Muscle layer of colon (tissue), 2 donors: ENCODE results near the gene SLAMF1.
"Not testable (repeated sequence)": the region's sequence is repeated elsewhere in the genome, so short reads cannot be mapped to it uniquely, and the experiment has no call there.

Experiments used
- H3K27ac ChIP-seq: one replicate; pipeline ENCODE4 v1.7.0; 2013; ENCODE audit warnings: low read depth, mild to moderate bottlenecking, low read length, moderate library complexity
- H3K27me3 ChIP-seq, 2 donors: one replicate each; pipeline ENCODE4 v1.7.0; 2013; ENCODE audit warnings: low read length in 2 of 2, mild to moderate bottlenecking in 2 of 2; ENCODE audit not compliant: insufficient read depth in 2 of 2, control insufficient read depth in 1 of 2
- H3K36me3 ChIP-seq: one replicate; pipeline ENCODE4 v1.7.0; 2013; ENCODE audit warnings: mild to moderate bottlenecking, low read length; ENCODE audit not compliant: insufficient read depth
- H3K4me1 ChIP-seq: one replicate; pipeline ENCODE4 v1.7.0; 2013; ENCODE audit warnings: mild to moderate bottlenecking, low read length; ENCODE audit not compliant: insufficient read depth
- H3K4me3 ChIP-seq, 2 donors: one replicate each; pipeline ENCODE4 v1.7.0; 2013; ENCODE audit warnings: low read length in 2 of 2, low read depth in 1 of 2, mild to moderate bottlenecking in 1 of 2, moderate library complexity in 1 of 2
- H3K9ac ChIP-seq: one replicate; pipeline ENCODE4 v1.7.0; 2013; ENCODE audit warnings: low read length
- H3K9me3 ChIP-seq: one replicate; pipeline ENCODE4 v1.7.0; 2013; ENCODE audit warnings: mild to moderate bottlenecking, low read length
- donor health status: abdominal sarcoma.
- donor health status: Adenocarcinoma of cecum.

The SLAMF1 gene

DNA sequence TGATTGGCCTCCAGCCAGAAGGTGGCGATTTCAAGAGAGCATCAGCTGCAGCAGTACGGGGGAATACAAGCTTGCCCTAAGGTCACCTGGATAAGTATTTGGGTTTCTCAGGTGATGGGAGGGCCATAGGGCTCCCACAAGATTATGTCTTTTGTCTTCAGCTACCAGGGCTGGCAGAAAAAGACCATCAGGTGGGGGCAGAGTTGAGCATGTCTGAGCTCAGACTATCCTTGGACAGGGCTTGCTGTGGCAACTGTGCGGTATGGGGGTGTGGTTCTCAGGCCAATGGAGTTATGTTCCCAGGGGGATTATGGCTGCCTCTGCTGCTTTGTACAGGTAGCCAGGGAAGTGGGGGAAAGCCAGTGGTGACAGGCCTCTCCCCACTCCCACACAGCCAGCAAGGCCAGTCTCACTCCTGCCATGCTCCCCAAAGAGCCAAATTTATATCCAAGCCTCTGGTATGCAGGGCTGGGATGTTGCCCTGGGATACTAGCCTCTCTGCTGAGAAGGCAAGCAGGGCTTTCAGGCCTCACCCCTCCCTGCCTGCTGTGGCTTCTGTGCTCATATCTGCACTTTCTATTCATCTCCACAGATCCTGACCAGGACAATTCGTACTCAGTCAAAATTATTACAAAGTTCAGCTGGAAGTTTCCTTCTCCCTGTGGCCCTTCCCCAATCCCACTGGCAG is 40.9 kb downstream of the SLAMF1 start:
- H3K9me3 ChIP-seq = no peaks in the 10 kb centered on the region
- no peak overlapping the region for H3K27ac ChIP-seq
- no peak overlapping the region for H3K4me3 ChIP-seq

GRCh38 chr1:160605205-160605604 is 41.6 kb downstream of the SLAMF1 start:
- H3K27ac ChIP-seq = no peak overlapping the region
- no peak overlapping the region for H3K9ac ChIP-seq
- H3K4me1 ChIP-seq = no peaks in the 10 kb centered on the region
- no peak overlapping the region for H3K4me3 ChIP-seq
- no peaks in the 10 kb centered on the region for H3K9me3 ChIP-seq
- H3K36me3 ChIP-seq = no peaks in the 10 kb centered on the region
- no peaks in the 10 kb centered on the region for H3K27me3 ChIP-seq

More for the DNA sequence above, 40.9 kb downstream of the SLAMF1 start:
- Histone ChIP-seq H3K27me3 (no peaks in the 10 kb centered on the region), H3K4me1 (no peaks in the 10 kb centered on the region), H3K9ac (no peak overlapping the region), H3K36me3 (no peaks in the 10 kb centered on the region)

DNA sequence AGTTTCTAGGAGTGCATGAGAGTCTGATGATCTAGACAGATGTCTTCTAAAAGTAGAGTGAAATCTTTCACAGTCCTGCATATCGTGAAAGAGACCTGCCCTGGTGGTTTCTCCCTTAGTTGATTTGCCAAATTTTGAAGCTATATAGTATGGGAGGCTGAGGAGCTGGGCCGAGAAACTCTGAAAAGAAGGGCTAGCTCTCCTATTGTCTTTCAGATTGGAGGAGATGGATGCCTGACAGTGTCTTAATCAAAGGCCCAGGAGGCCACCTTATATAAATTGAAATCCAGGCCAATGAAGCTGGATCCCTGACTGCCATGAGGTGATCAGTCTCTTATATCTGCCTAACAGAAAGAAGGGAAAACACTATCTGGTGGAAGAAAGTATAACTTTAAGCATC is 49.1 kb downstream of the SLAMF1 start:
- Histone ChIP-seq H3K36me3 (no peaks in the 10 kb centered on the region), H3K9ac (no peak overlapping the region), H3K4me1 (no peaks in the 10 kb centered on the region)

DNA sequence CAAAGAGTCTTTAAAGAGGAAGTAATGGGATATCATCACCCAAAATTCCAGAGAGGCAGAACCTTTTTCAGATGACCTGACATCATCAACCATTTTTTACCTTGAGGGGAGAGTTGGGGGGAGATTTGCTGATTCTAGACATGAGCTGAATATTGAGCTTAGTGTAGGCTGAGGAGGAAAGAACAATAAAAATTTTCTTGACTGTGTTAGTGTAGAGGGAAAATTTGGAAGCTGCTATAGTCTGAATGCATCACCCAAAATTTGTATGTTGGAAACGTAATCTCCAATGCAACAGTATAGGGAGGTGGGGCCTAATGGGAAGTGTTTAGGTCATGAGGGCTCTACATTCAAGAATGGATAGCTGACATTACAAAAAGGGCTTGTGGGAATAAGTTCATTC is 49.8 kb downstream of the SLAMF1 start:
- H3K27ac ChIP-seq = no peak overlapping the region
- H3K36me3 ChIP-seq = no peaks in the 10 kb centered on the region
- H3K4me3 ChIP-seq = no peak overlapping the region
- H3K9ac ChIP-seq = no peak overlapping the region
- H3K9me3 ChIP-seq = no peaks in the 10 kb centered on the region
- no peaks in the 10 kb centered on the region for H3K4me1 ChIP-seq
- H3K27me3 ChIP-seq = no peaks in the 10 kb centered on the region

More for the DNA sequence above, 49.1 kb downstream of the SLAMF1 start:
- Histone ChIP-seq H3K4me3 (no peak overlapping the region), H3K9me3 (no peaks in the 10 kb centered on the region), H3K27me3 (no peaks in the 10 kb centered on the region), H3K27ac (no peak overlapping the region)

DNA sequence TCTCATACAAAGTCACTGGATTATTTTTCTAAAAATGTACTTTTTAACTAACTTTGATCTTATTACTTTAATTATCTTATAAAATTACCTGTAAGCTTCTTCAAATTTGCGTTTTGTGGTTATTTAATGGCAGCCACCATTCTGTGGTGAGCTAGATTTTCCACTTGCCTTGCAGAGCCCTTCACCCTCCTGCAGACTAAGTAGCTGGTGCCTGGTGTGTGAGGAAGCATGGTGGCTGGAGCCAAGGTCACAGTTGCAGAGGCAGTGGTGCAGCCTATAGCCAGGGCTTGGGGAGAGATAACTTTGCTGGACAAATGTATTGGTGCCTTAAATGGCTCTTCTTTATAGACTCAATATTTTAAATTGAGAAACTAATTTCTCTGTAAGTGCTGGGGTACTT is 56.4 kb downstream of the SLAMF1 start:
- H3K36me3 ChIP-seq = no peaks in the 10 kb centered on the region
- H3K9ac ChIP-seq = no peak overlapping the region
- no peaks in the 10 kb centered on the region for H3K27me3 ChIP-seq
- no peak overlapping the region for H3K27ac ChIP-seq
- H3K4me3 ChIP-seq = no peak overlapping the region
- no peaks in the 10 kb centered on the region for H3K4me1 ChIP-seq
- H3K9me3 ChIP-seq = no peaks in the 10 kb centered on the region

DNA sequence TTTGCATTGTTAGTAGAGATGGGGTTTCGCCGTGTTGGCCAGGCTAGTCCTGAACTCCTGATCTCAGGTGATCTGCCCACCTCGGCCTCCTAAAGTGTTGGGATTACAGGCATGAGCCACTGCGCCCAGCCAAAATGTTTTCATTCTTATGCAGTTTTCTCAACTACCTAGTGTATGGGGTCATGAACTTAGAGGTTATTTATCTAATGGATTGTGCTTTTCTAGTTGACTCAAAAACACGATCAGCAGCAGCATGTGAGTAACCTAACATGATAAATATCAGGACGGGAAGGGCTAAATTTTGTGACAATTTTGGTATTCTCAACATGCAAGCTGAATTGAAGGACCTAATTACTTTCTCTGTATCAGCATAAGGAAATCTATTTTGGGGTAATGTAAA is 58.4 kb downstream of the SLAMF1 start:
- H3K27me3 ChIP-seq = no peaks in the 10 kb centered on the region
- H3K4me3 ChIP-seq = no peak overlapping the region
- H3K9ac ChIP-seq = no peak overlapping the region
- H3K36me3 ChIP-seq = no peaks in the 10 kb centered on the region
- H3K4me1 ChIP-seq = no peaks in the 10 kb centered on the region
- H3K27ac ChIP-seq = no peak overlapping the region
- no peaks in the 10 kb centered on the region for H3K9me3 ChIP-seq

GRCh38 chr1:160584784-160585183 is 62.1 kb downstream of the SLAMF1 start:
- Histone ChIP-seq H3K36me3 (no peaks in the 10 kb centered on the region), H3K27ac (no peak overlapping the region), H3K4me1 (no peaks in the 10 kb centered on the region), H3K9ac (no peak overlapping the region), H3K27me3 (no peaks in the 10 kb centered on the region), H3K9me3 (no peaks in the 10 kb centered on the region), H3K4me3 (no peak overlapping the region)

DNA sequence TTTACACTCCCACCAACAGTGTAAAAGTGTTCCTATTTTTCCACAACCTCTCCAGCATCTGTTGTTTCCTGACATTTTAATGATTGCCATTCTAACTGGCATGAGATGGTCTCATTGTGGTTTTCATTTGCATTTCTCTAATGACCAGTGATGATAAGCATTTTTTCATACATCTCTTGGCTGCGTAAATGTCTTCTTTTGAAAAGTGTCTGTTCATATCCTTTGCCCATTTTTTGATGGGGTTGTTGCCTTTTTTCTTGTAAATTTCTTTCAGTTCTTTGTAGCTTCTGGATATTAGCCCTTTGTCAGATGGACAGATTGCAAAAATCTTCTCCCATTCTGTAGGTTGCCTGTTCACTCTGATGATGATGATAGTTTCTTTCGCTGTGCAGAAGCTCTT is 63.9 kb downstream of the SLAMF1 start:
- H3K4me3 ChIP-seq, H3K36me3 ChIP-seq, H3K9ac ChIP-seq: not testable (repeated sequence)

DNA sequence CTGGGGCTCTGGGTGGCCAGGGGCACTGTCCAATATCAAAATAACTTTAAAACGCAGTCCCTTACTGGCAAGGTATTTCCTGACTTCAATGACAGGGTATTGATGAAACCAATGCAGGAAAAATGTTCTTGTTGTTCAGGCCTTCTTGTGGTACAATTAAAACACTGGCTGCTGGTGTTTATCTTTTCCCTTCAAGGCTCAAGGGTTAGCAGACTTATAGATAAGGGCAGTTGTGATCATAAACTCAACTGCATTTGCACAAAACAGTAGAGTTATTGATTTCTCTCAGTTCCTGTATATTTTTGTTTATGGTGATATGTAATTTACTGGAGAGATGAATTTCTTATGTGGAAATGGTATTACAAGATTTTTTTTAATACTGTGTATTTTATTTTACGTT is 64.9 kb downstream of the SLAMF1 start:
- no peak overlapping the region for H3K27ac ChIP-seq
- H3K27me3 ChIP-seq = no peaks in the 10 kb centered on the region
- H3K4me3 ChIP-seq = no peak overlapping the region
- no peaks in the 10 kb centered on the region for H3K4me1 ChIP-seq
- no peaks in the 10 kb centered on the region for H3K36me3 ChIP-seq
- no peaks in the 10 kb centered on the region for H3K9me3 ChIP-seq
- H3K9ac ChIP-seq = no peak overlapping the region

More for the DNA sequence above, 63.9 kb downstream of the SLAMF1 start:
- H3K27ac ChIP-seq, H3K27me3 ChIP-seq, H3K9me3 ChIP-seq, H3K4me1 ChIP-seq: not testable (repeated sequence)

DNA sequence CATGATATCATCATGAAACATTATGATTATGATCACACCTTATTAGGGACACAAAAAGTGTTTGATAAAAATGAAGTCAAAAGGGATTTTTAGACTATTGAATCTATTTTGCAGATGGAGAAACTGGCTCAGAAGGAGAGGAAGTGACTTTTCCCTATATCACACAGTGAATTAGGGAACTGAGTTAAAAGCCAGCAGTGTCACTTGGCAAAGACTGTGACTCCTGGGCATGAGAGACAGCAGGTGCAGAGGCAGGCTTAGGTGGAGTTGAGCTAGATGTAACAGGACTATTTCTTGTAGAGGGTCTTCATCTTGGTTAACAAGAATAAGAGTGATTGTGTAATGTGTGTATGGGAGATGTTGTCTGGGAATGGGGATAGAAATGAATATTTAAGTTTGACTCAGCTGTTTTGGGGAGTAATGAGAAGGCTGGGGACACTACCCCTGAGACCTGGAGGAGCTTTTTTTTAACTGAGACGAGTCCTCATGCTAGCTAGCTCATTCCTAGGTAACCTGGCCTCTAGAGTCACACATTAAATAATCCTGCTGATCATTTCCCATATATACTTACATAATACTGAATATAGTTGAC is 66.5 kb downstream of the SLAMF1 start:
- H3K36me3 ChIP-seq = no peaks in the 10 kb centered on the region
- no peak overlapping the region for H3K9ac ChIP-seq
- no peaks in the 10 kb centered on the region for H3K9me3 ChIP-seq
- no peaks in the 10 kb centered on the region for H3K27me3 ChIP-seq
- H3K27ac ChIP-seq = no peak overlapping the region
- H3K4me3 ChIP-seq = no peak overlapping the region
- no peaks in the 10 kb centered on the region for H3K4me1 ChIP-seq

DNA sequence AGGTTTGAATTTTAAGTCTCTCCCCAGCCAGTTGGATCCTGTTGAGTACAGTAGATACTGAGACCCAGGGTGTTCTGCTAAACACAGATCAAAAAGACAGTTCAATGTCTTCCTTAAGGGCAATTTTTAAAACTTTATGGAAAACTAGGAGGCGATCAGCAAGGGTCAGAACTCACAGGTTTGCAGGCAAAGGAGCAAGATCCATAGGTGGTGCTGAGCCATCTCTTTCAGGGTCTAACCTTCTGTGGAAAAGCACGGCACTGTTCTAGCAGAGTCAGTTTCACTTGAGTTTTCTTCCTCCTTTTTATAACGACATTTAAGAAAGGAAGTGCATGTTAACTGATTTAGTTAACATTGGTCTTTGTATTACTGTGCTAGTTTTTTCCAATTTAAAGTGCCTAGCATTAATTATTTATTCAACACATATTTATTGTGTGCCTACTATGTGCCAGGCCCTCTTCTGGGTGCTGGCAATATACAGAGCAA is 67.6 kb downstream of the SLAMF1 start, which contains the start of gene CD84:
Gene CD84, minus strand, starts transcription at position 281 of the 486 bp plus-strand sequence. Its CDS starts 59 bp downstream, at position 222.
- Histone ChIP-seq H3K4me1 (no peaks in the 10 kb centered on the region), H3K27me3 (no peaks in the 10 kb centered on the region), H3K9ac (no peak within 1 kb of the TSS), H3K9me3 (no peaks in the 10 kb centered on the region), H3K4me3 (no peak within 1 kb of the TSS), H3K27ac (no peak within 1 kb of the TSS), H3K36me3 (no peaks in the 10 kb centered on the region)
